ENCODE results near the gene STOML1.
"Not testable (repeated sequence)": the region's sequence is repeated elsewhere in the genome, so short reads cannot be mapped to it uniquely, and the experiment has no call there.

The STOML1 gene

DNA sequence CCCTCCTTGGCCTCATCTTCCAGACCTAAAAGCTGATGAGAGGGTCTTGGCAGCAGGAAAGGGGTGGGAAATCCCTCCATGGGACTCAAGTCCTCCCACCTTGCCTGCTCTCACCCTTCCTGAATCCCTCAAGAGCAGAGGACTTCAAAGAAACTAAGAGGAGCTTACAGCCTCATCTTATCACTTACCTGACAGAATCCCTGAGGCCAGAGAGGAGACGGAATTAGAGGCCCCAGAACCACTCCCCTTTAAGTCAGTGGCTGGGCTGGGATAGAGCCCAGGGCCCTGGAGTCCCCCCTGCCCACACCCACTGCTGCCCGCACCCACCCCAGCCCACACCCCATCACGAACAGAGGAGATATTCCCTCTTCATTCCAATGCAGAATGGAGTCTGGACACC lies 50.6 kb downstream of the STOML1 start:
- H3K4me3 ChIP-seq (ENCODE audit: low read length): no peak overlapping the region
- DNase-seq (ENCODE audit: low read depth): no peak
- TF ChIP-seq, protein P1, sequence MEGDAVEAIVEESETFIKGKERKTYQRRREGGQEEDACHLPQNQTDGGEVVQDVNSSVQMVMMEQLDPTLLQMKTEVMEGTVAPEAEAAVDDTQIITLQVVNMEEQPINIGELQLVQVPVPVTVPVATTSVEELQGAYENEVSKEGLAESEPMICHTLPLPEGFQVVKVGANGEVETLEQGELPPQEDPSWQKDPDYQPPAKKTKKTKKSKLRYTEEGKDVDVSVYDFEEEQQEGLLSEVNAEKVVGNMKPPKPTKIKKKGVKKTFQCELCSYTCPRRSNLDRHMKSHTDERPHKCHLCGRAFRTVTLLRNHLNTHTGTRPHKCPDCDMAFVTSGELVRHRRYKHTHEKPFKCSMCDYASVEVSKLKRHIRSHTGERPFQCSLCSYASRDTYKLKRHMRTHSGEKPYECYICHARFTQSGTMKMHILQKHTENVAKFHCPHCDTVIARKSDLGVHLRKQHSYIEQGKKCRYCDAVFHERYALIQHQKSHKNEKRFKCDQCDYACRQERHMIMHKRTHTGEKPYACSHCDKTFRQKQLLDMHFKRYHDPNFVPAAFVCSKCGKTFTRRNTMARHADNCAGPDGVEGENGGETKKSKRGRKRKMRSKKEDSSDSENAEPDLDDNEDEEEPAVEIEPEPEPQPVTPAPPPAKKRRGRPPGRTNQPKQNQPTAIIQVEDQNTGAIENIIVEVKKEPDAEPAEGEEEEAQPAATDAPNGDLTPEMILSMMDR (conservative IDR thresholded peaks at IDR 0.05; ENCODE audit: low read depth, low read length): no peak

DNA sequence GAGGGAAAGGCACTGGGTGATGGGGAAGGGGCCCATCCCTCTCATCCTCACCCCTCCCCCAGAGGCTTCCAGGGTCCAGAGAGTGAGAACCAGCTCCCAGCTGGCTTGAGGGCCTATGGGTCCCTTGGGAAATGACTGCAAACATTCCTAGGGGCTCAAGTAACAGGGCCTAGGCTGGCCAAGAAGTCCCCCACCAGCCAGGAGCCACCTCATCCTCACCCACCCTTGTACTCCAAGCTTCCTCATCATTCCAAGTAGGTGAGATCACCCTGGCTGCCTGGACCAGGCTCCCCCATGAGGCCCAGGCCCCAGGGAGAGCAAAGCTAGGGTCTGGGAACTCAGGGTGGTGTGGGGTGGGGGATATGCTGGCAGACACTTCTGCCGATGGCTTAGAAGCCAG lies 51.1 kb downstream of the STOML1 start:
- H3K4me3 ChIP-seq (ENCODE audit: low read length): no peak overlapping the region
- DNase-seq (ENCODE audit: low read depth): peak; percentile 83
- TF ChIP-seq, protein P1 (conservative IDR thresholded peaks at IDR 0.05; ENCODE audit: low read depth, low read length): no peak

DNA sequence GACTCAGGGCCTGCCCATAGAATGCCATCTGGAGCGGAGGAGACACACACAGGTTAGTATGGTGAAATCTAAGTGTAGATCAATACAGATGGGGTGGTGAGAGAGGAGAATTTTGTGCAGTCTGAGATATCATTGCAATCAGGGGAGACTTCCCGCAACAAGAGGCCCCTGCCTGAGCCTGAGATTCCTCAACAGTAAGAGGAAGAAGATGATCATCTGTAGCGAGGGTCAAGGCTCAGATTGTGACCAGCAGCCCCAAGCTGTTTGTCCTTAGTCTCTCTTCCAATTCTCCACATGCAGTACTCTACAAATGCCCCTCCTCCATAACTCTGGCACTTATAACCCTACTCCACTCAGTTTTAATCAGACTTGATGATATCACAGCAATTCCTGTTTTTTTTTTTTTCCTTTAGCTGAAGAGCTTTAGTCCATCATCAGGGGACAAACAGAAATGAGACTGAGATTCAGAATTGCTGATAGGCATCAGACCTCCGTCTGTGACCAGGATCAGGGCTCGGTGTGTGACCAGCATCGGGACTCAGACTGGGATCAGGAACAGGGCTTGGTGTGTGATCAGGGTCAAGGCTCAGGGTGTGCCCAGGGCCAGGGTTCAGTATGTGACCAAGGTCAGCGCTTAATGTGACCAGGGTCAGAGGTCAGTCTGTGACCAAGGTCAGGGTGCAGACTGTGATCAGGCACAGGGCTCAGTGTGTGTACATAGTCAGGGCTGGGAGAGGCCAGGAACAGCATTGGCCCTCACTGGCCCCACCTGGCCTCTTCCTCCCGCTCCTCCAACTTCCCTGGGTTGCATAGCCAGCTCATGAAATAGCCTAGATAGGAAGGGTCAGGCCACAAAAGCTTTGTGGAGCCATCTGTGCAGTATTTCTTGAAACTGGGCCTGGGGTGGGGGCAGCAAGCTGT lies 51.8 kb downstream of the STOML1 start:
- no peak overlapping the region for H3K4me3 ChIP-seq (ENCODE audit: low read length)
- no peak for DNase-seq (ENCODE audit: low read depth)

DNA sequence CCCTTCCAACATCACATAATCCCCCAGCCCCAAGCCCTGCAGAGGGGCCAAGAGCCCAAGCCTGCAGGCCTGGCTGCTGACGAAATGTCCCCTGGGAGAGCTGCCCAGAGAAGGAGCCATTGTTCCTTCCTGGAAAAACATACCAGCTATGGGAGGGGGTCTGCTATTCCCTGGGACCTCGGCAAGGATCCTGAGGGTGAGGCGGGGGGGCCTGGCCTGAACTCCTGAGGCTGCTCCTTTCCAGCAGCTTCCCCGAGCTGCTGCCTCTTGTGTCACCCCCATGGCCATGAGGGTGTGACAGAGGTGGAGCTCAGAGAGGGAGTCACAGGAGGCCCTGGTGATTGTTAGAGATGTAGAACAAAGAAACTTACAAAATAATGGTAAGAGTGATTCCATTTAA lies 53.0 kb downstream of the STOML1 start:
- no peak overlapping the region for H3K4me3 ChIP-seq (ENCODE audit: low read length)
- TF ChIP-seq, protein P1 (conservative IDR thresholded peaks at IDR 0.05; ENCODE audit: low read depth, low read length): no peak
- no peak for DNase-seq (ENCODE audit: low read depth)

More for the DNA sequence above, 51.8 kb downstream of the STOML1 start:
- TF ChIP-seq, protein P1 (conservative IDR thresholded peaks at IDR 0.05; ENCODE audit: low read depth, low read length): no peak

DNA sequence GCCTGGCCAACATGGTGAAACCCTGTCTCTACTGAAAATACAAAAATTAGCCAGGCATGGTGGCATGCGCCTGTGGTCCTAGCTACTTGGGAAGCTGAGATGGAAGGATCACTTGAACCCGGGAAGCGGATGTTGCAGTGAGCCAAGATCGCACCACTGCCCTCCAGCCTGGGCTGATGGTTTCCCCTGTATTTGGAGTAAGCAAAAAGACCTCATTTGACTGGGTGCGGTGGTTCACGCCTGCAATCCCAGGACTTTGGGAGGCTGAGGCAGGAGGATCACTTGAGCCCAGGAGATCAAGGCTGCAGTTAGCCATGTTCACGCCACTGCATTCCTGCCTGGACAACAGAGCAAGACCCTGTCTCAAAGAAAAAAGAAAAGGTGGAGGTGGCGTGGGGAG lies 53.6 kb downstream of the STOML1 start:
- DNase-seq (ENCODE audit: low read depth): not testable (repeated sequence)

DNA sequence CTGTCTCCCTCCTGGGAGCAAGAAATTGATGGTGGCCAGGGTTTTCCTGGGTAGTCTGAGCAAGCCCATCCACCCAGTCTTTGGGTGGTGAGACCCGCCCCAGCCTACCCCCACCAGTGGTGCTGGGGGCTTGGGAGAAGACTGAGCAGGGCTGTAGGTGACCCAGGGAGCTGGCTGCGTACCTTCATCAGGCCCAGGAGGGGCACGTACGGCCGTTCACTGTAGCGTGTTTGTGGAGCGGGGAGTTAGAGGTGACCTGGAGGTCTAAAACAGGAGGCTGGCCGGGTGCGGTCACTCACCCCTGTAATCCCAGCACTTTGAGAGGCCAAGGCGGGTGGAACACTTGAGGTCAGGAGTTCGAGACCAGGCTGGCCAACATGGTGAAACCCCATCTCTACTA lies 54.4 kb downstream of the STOML1 start:
- H3K4me3 ChIP-seq (ENCODE audit: low read length): no peak overlapping the region
- no peak for DNase-seq (ENCODE audit: low read depth)
- TF ChIP-seq, protein P1 (conservative IDR thresholded peaks at IDR 0.05; ENCODE audit: low read depth, low read length): no peak

More for the DNA sequence above, 53.6 kb downstream of the STOML1 start:
- H3K4me3 ChIP-seq (ENCODE audit: low read length): not testable (repeated sequence)

DNA sequence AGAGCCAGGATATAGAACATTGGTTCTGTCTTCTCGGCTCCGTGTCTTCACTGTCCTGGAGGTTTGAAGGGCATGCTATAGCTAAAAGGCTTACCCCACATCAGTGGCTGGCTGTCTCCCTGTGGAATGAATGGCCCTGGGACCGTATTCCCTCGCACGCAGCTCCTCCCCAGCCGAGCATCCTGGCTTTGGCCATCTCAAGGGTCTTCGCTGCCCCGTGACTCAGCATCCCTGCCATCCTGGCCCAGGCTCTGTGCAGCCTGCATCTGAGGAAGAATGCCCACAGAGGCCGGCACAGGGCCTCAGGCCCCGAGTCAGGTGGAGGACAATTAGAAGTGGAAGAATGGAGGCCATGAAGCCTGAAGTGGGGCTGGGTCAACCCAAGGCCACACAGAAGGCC lies 54.8 kb downstream of the STOML1 start:
- no peak for DNase-seq (ENCODE audit: low read depth)
- TF ChIP-seq, protein P1 (conservative IDR thresholded peaks at IDR 0.05; ENCODE audit: low read depth, low read length): no peak

More for the DNA sequence above, 54.8 kb downstream of the STOML1 start:
- no peak overlapping the region for H3K4me3 ChIP-seq (ENCODE audit: low read length)

Measured in retinal pigment epithelial cell (primary cell).